NCI-H2107 treated with DMSO at 0.1 percent for 48 hours (cell line): ENCODE results near the gene CECR2.
"Not testable (repeated sequence)": the region's sequence is repeated elsewhere in the genome, so short reads cannot be mapped to it uniquely, and the experiment has no call there.

ENCODE experiments used
- DNase-seq: peaks from one replicate; lab custom pipeline; 2025; ENCODE audit not compliant: unreplicated experiment; lab: John Stamatoyannopoulos, UW

Gene CECR2

GRCh38 chr22:17493419-17493981 is 124.2 kb downstream of the CECR2 start:
- DNase-seq, result no peak

DNA sequence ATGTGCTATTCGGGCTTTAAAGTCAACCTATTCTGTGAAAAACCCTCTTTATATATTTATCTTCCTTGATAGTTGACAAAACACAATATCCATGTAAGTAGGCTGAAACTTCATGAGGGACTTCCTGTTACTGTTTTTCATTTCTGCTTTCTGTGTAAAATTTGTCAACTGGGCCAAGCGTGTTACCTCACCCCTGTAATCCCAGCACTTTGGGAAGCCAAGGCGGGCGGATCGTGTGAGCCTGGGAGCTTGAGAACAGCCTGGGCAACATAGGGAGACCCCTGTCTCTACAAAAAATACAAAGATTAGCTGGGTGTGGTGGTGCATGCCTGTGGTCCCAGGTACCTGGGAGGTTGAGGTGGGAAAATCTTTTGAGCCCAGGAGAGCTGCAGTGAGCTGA is 127.6 kb downstream of the CECR2 start:
- DNase-seq, result no peak

- DNase-seq, result peak; percentile 84
These were observed 132.5 kb downstream of the CECR2 start for GRCh38 chr22:17501679-17502285.

- no peak for DNase-seq
These were observed 138.8 kb downstream of the CECR2 start for GRCh38 chr22:17508110-17508509.

DNA sequence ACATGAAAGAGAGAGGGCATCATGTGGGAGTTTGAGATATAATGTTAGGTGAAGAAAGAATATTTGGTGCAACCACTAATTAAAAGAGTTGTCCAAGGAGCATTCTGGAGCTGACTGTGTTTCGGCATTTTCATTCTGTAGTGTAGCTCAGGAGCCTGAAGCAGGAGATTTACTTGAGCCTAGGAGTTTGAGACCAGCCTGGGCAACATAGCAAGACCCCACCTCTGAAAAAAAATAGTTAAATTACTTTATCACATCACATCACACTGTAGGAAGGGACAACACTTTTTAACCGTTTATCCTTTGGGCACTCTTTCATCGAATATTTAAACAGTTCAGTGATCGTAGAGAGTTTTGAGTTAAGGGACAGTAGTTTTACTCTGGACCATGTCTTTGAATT is 143.7 kb downstream of the CECR2 start:
- DNase-seq, result no peak

- DNase-seq, result no peak
These were observed 144.4 kb downstream of the CECR2 start for GRCh38 chr22:17513612-17514011.

GRCh38 chr22:17514084-17514483 is 144.8 kb downstream of the CECR2 start:
- DNase-seq, result no peak

- no peak for DNase-seq
These were observed 149.1 kb downstream of the CECR2 start for GRCh38 chr22:17518406-17518805.

- not testable (repeated sequence) for DNase-seq
These were observed 152.7 kb downstream of the CECR2 start for GRCh38 chr22:17521971-17522370.

DNA sequence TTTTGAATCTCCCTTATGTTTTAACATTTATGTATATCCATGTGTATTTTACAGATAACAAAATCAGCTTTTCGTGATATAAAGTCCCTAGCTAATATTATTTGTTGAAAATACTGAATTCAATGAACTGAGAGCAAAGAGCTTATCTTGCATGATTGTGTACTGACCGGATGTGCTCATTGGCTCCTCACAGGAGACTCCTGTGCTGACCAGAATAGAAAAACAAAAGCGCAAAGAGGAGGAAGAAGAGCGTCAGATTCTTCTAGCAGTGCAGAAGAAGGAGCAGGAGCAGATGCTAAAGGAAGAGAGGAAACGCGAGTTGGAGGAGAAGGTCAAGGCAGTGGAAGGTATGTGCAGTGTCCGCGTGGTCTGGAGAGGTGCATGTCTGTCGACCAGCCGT is 154.7 kb downstream of the CECR2 start:
- no peak for DNase-seq

GRCh38 chr22:17536269-17536668 is 167.0 kb downstream of the CECR2 start:
- DNase-seq, result no peak

DNA sequence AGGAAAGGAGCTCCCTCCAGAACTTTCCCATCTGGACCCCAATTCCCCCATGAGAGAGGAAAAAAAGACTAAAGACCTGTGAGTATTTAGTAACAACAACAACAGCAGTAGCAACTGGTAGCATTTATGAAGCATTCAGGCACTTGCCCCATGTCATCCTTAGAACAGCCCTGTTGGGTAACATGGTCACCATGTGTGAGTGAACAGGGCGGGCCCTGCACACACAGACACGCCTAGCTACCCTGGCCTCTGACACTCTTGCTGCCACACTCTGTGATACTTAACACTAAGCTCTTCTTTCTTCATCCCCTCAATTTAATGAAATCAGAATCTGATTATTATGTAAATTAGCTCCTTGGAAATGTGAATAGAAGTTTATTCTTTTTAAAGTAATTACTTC is 167.9 kb downstream of the CECR2 start:
- no peak for DNase-seq

DNA sequence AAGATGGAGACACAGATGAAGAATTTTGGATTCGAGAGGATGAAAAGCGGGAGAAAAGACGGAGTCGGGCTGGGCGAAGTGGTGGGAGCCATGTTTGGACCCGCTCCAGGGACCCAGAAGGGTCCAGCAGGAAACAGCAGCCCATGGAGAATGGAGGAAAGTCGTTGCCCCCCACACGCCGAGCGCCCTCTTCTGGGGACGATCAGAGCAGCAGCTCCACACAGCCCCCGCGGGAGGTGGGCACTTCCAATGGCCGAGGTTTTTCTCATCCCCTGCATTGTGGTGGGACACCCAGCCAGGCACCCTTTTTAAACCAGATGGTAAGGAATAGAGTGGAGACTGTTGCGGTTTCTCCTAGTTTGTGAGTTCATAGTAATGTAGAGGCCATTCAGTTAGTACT is 171.2 kb downstream of the CECR2 start:
- no peak for DNase-seq

- DNase-seq, result no peak
These were observed 172.2 kb downstream of the CECR2 start for GRCh38 chr22:17541476-17541875.

- no peak for DNase-seq
These were observed 173.2 kb downstream of the CECR2 start for GRCh38 chr22:17542452-17542851.

- DNase-seq, result no peak
These were observed 178.9 kb downstream of the CECR2 start for GRCh38 chr22:17548010-17548755.

DNA sequence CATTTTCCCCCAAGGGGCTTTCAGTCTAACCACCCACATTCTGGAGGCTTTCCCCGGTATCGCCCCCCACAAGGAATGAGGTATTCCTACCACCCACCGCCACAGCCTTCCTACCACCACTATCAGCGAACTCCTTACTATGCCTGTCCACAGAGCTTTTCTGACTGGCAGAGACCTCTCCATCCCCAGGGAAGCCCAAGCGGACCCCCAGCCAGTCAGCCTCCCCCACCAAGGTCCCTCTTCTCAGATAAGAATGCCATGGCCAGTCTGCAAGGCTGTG is 179.4 kb downstream of the CECR2 start:
- no peak for DNase-seq

DNA sequence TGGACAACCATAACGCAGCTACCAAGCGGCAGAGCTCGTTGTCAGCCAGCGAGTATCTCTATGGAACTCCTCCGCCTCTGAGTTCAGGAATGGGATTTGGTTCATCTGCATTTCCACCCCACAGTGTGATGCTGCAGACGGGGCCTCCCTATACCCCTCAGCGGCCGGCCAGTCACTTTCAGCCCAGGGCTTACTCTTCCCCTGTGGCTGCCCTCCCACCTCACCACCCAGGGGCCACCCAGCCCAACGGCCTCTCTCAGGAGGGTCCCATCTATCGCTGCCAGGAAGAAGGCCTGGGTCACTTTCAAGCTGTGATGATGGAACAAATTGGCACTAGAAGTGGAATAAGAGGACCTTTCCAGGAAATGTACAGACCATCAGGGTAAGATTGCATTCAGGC is 179.9 kb downstream of the CECR2 start:
- DNase-seq, result no peak

DNA sequence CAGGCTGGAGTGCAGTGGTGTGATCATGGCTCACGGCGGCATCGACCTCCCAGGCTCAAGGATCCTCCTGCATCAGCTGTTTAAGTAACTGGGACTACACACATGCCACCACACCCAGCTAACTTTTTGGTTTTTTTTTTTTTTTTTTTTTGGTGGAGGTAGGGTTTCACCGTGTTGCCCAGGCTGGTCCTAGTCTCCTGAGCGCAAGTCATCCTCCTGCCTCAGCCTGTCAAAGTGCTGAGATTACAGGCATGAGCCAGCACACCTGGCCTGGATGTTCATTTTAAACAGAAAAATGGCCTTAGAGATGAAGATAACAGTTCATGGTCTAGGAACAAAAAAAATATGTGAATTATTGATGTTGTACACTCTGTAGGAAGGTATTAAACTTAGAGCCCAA is 180.4 kb downstream of the CECR2 start:
- no peak for DNase-seq

DNA sequence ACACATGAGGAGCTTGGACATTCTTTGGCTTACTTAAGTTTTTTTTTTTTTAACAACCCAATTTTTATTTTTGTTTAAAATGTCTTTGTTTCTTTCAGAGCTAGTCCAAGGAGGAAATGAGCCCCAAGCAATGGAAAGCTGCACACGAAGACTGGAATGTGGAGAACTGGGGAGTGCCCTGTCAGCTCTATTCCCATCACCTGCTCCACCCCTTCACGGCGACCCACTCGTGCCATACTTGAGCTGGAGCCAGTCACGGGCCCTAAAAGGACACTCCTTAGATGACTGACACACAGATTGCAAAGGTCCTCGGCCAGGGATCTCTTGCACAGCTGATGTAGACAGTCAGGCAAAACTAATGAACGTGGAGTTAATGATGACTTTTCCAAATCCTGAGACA is 183.5 kb downstream of the CECR2 start:
- no peak for DNase-seq

- DNase-seq, result no peak
These were observed 185.6 kb downstream of the CECR2 start for GRCh38 chr22:17554814-17555213.

GRCh38 chr22:17559188-17559587 is 189.9 kb downstream of the CECR2 start:
- DNase-seq, result no peak
